ENCODE measurements around the gene VDR. TPM values are rescaled to one million over a fixed set of nuclear protein-coding genes. Genes with fewer than 3 reads are reported as not detected.

The VDR gene
- total and polyA plus RNA-seq, 4 experiments from 2014 or later, result 0.37 to 3.2 (median 1.0) TPM

DNA sequence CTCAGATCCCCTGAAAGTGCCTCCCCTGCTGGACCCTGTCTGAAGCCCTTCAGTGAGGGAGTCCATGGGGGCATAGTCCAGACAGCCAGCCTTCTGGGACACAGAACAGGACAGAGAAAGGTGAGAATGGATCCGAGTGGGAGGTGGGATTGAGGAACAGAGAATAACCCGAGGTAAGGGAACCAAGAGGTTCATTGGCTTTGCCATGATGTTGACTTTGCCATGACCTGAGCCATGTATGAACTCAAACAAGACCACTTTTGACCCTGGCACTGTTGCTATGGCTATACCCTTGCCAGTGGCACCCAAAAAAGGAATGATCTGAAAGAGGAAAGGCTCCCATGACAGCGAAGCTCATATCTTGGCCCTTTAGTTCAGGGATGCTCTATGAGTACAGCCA, 22.6 kb upstream of the VDR start:
- no peak overlapping the region for H3K4me3 ChIP-seq (ENCODE audit: low read length in 2 of 2)
- no peaks in the 10 kb centered on the region for H3K9me3 Mint-ChIP-seq
- H3K27ac ChIP-seq (ENCODE audit: low read depth, low read length), result no peak overlapping the region
- H3K27me3 Mint-ChIP-seq, result peaks cover 4 to 18% of the 10 kb centered on the region in 2 donors
- H3K36me3 Mint-ChIP-seq, result no peaks in the 10 kb centered on the region
- H3K9me3 ChIP-seq (ENCODE audit: control insufficient read depth in 1 of 2, low read length in 2 of 2), result no peaks in the 10 kb centered on the region
- no peak overlapping the region for H3K4me3 Mint-ChIP-seq
- ChIA-PET CTCF (ENCODE audit: partially characterized antibody) (interaction anchor here (0.7 kb wide), 1 partner anchor 23 kb away, joined by 4 read pairs; no protein-coding TSS in a partner anchor), POLR2A (ENCODE audit: partially characterized antibody) (no interaction called here)
- intact Hi-C loops (cut with micrococcal nuclease), result no loop called here
- no peaks in the 10 kb centered on the region for H3K4me1 ChIP-seq (ENCODE audit: insufficient read depth, low read length)
- H3K4me1 Mint-ChIP-seq, result peaks cover 0 to 1% (median 0%) of the 10 kb centered on the region in 4 donors
- no peak for DNase-seq
- no peak overlapping the region for H3K27ac Mint-ChIP-seq
- no peaks in the 10 kb centered on the region for H3K27me3 ChIP-seq (ENCODE audit: insufficient read depth, low read length)
- H3K36me3 ChIP-seq (ENCODE audit: insufficient read depth, low read length), result no peaks in the 10 kb centered on the region

DNA sequence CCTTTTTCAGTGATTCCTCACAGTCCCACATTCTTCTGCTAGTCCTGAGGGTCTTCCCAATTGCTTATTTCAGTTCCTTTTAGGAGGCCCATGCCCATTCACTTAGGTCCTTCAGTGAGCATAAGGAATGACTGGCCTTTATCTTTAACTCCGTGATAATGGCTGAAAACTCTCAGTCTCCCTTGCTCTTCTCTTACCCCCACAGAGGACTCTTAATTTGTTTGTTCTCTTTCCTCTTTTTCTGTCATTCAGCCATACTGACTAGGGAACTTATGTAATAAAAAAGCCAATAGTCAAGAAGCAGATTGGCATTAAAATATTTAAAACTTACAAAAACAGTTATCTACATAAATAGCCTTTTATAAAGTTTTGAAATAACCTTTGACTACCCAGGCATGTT, 17.1 kb upstream of the VDR start:
- Mint-ChIP-seq H3K27ac (no peak overlapping the region), H3K4me1 (no peaks in the 10 kb centered on the region), H3K9me3 (peaks cover 0 to 2% (median 0%) of the 10 kb centered on the region in 8 donors), H3K27me3 (peaks cover 7 to 13% of the 10 kb centered on the region in 2 donors), H3K4me3 (no peak overlapping the region), H3K36me3 (no peaks in the 10 kb centered on the region)
- no peaks in the 10 kb centered on the region for H3K36me3 ChIP-seq (ENCODE audit: insufficient read depth, low read length)
- no peaks in the 10 kb centered on the region for H3K9me3 ChIP-seq (ENCODE audit: control insufficient read depth in 1 of 2, low read length in 2 of 2)
- no peak overlapping the region for H3K27ac ChIP-seq (ENCODE audit: low read depth, low read length)
- intact Hi-C loops (cut with micrococcal nuclease), result no loop called here
- no peak for DNase-seq
- H3K4me1 ChIP-seq (ENCODE audit: insufficient read depth, low read length), result no peaks in the 10 kb centered on the region
- POLR2A ChIA-PET (ENCODE audit: partially characterized antibody), result no interaction called here
- CTCF ChIA-PET (ENCODE audit: partially characterized antibody), result interaction anchor here (1.6 kb wide), 1 partner anchor 41 kb away, joined by 5 read pairs; the partner anchor contains the start of gene TMEM106C
- no peaks in the 10 kb centered on the region for H3K27me3 ChIP-seq (ENCODE audit: insufficient read depth, low read length)
- no peak overlapping the region for H3K4me3 ChIP-seq (ENCODE audit: low read length in 2 of 2)

DNA sequence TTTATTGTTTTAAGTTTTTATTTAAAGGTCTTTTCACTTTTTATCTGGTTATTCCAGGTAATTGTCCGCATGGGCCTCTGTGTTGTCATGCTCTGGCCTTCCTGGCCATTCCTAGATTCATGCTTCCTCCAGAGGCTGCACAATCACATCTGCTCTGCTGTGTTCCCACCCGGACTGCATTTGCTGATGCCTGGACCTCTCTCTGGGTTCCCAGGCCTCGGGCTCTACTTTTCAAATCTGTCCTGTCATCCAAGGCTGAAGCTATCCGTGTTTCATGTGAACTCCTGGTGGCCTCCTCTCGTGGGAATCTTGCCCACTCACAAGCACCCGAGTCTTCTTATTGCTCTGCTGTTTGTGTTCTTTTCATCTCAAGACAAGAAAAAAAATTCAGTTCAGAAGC, 16.1 kb upstream of the VDR start:
- Histone ChIP-seq H3K4me1 (ENCODE audit: insufficient read depth, low read length) (no peaks in the 10 kb centered on the region), H3K27me3 (ENCODE audit: insufficient read depth, low read length) (no peaks in the 10 kb centered on the region), H3K36me3 (ENCODE audit: insufficient read depth, low read length) (no peaks in the 10 kb centered on the region), H3K4me3 (ENCODE audit: low read length in 2 of 2) (no peak overlapping the region), H3K9me3 (ENCODE audit: control insufficient read depth in 1 of 2, low read length in 2 of 2) (no peaks in the 10 kb centered on the region), H3K27ac (ENCODE audit: low read depth, low read length) (no peak overlapping the region)
- Mint-ChIP-seq H3K27me3 (peaks cover 8 to 16% of the 10 kb centered on the region in 2 donors), H3K4me1 (no peaks in the 10 kb centered on the region), H3K36me3 (no peaks in the 10 kb centered on the region), H3K27ac (no peak overlapping the region), H3K9me3 (peaks cover 0 to 2% (median 0%) of the 10 kb centered on the region in 8 donors), H3K4me3 (no peak overlapping the region)
- DNase-seq, result no peak
- POLR2A ChIA-PET (ENCODE audit: partially characterized antibody), result no interaction called here
- CTCF ChIA-PET (ENCODE audit: partially characterized antibody), result interaction anchor here (1.6 kb wide), 1 partner anchor 42 kb away, joined by 5 read pairs; the partner anchor contains the start of gene TMEM106C
- intact Hi-C loops (cut with micrococcal nuclease), result no loop called here

DNA sequence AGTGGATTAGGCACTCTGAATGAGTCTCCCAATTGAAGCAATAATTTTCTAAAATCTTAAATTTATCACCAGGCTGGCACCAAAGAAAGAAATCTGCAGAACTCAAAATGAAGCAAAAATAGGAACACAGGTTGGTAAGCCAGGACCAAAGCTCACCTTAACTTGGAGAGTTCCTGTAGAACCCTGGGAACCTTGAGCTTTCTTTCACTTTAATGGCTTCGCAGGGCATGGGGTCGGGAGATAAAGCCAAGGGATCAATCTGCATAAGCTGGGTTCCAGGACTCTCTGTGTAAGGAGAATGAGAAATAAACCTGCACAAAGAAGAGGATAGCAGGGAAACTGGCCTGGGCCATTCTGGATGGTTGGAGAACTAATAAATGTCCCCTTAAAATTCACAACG, 8.3 kb upstream of the VDR start:
- DNase-seq, result no peak
- Histone ChIP-seq H3K4me3 (ENCODE audit: low read length in 2 of 2) (no peak overlapping the region), H3K27me3 (ENCODE audit: insufficient read depth, low read length) (no peaks in the 10 kb centered on the region), H3K4me1 (ENCODE audit: insufficient read depth, low read length) (no peaks in the 10 kb centered on the region), H3K9me3 (ENCODE audit: control insufficient read depth in 1 of 2, low read length in 2 of 2) (no peaks in the 10 kb centered on the region), H3K36me3 (ENCODE audit: insufficient read depth, low read length) (no peaks in the 10 kb centered on the region), H3K27ac (ENCODE audit: low read depth, low read length) (no peak overlapping the region)
- POLR2A ChIA-PET (ENCODE audit: partially characterized antibody), result no interaction called here
- H3K9me3 Mint-ChIP-seq, result peaks cover 0 to 7% (median 0%) of the 10 kb centered on the region in 8 donors
- H3K4me3 Mint-ChIP-seq, result no peak overlapping the region
- H3K27ac Mint-ChIP-seq, result no peak overlapping the region
- intact Hi-C loops (cut with micrococcal nuclease), result no loop called here
- CTCF ChIA-PET (ENCODE audit: partially characterized antibody), result interaction anchor here (2.3 kb wide), 1 partner anchor 8 kb away, joined by 10 read pairs; the partner anchor contains the start of gene VDR
- peaks cover 7 to 11% of the 10 kb centered on the region in 2 donors for H3K27me3 Mint-ChIP-seq
- H3K36me3 Mint-ChIP-seq, result peaks cover 0 to 4% of the 10 kb centered on the region in 2 donors
- no peaks in the 10 kb centered on the region for H3K4me1 Mint-ChIP-seq

DNA sequence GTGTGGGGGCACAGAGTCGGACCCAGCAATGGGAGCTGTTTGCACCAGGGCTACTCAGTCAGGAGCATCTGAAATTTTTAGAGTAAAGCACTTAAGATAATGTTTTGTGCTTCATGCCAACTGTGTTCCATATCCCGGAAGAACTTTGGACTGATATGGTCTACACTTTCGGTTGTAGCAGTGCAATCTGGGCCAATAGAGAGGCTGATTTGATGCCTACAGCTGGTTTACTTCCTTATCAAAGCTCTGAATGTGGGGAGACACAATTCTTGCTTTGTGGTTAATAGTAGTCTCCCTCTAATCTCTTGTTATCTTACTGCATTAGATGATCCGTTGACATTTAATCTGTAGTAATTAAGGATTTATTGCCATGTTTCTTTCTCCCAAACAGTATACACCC, 7.8 kb upstream of the VDR start:
- no peak overlapping the region for H3K27ac ChIP-seq (ENCODE audit: low read depth, low read length)
- no peak overlapping the region for H3K4me3 Mint-ChIP-seq
- ChIA-PET POLR2A (ENCODE audit: partially characterized antibody) (no interaction called here), CTCF (ENCODE audit: partially characterized antibody) (no interaction called here)
- intact Hi-C loops (cut with micrococcal nuclease), result no loop called here
- peaks cover 0 to 4% of the 10 kb centered on the region in 2 donors for H3K36me3 Mint-ChIP-seq
- H3K27ac Mint-ChIP-seq, result peak overlapping the region in 1 of 7 donors; percentile 53
- H3K4me1 Mint-ChIP-seq, result no peaks in the 10 kb centered on the region
- H3K4me3 ChIP-seq (ENCODE audit: low read length in 2 of 2), result no peak overlapping the region
- peaks cover 0 to 7% (median 0%) of the 10 kb centered on the region in 8 donors for H3K9me3 Mint-ChIP-seq
- H3K27me3 Mint-ChIP-seq, result peaks cover 7 to 11% of the 10 kb centered on the region in 2 donors
- DNase-seq, result no peak
- no peaks in the 10 kb centered on the region for H3K27me3 ChIP-seq (ENCODE audit: insufficient read depth, low read length)
- no peaks in the 10 kb centered on the region for H3K4me1 ChIP-seq (ENCODE audit: insufficient read depth, low read length)
- H3K36me3 ChIP-seq (ENCODE audit: insufficient read depth, low read length), result no peaks in the 10 kb centered on the region
- H3K9me3 ChIP-seq (ENCODE audit: control insufficient read depth in 1 of 2, low read length in 2 of 2), result no peaks in the 10 kb centered on the region

DNA sequence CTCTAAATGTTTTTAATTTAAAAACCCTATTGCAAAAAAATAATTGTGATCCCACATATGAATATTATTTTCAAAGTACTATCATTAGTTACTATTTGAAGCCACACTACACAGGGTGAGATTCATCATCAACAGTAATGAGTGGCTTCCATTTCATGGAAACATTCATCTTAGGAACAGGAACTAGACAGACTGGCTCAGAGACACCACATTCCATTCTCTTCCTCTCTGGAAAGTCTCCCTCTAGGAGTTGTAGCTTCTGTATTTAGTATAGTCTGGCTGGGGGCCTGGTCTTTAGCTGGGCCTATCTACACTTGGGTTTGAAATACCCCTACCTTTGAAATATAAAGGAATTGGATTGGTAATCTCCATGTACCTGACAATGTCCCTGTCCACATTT, 6.2 kb upstream of the VDR start:
- no peak overlapping the region for H3K4me3 ChIP-seq (ENCODE audit: low read length in 2 of 2)
- no peaks in the 10 kb centered on the region for H3K4me1 ChIP-seq (ENCODE audit: insufficient read depth, low read length)
- ChIA-PET CTCF (ENCODE audit: partially characterized antibody) (interaction anchor here (0.5 kb wide), 1 partner anchor 48 kb away, joined by 5 read pairs; no protein-coding TSS in a partner anchor), POLR2A (ENCODE audit: partially characterized antibody) (no interaction called here)
- DNase-seq, result no peak
- H3K27me3 ChIP-seq (ENCODE audit: insufficient read depth, low read length), result no peaks in the 10 kb centered on the region
- intact Hi-C loops (cut with micrococcal nuclease), result no loop called here
- no peaks in the 10 kb centered on the region for H3K9me3 ChIP-seq (ENCODE audit: control insufficient read depth in 1 of 2, low read length in 2 of 2)
- H3K27ac ChIP-seq (ENCODE audit: low read depth, low read length), result no peak overlapping the region
- peaks cover 0 to 7% (median under 1%) of the 10 kb centered on the region in 4 donors for H3K4me1 Mint-ChIP-seq
- H3K36me3 Mint-ChIP-seq, result peaks cover 0 to 4% of the 10 kb centered on the region in 2 donors
- no peaks in the 10 kb centered on the region for H3K36me3 ChIP-seq (ENCODE audit: insufficient read depth, low read length)
- no peak overlapping the region for H3K4me3 Mint-ChIP-seq
- peaks cover 0 to 5% (median 0%) of the 10 kb centered on the region in 8 donors for H3K9me3 Mint-ChIP-seq
- no peak overlapping the region for H3K27ac Mint-ChIP-seq
- peaks cover 4 to 6% of the 10 kb centered on the region in 2 donors for H3K27me3 Mint-ChIP-seq

DNA sequence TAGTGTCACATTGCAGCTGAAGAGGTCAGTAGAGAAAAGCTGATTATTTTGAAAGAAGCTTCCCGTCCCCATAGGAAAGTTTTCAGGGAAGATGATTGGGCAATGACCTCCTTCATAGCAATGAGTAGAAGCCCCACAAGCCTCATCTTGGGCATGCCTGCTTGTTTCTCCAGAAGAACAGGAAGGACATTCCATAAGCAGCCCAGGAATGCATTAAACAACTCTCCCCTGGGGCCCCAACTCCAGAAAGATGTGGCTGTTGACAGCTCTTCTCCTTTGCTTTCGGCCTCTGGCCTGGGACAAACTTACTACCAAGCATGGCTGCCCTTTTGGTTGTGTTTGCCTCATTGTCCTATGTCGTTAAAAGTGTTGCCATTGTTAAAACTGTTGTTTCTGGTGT, 5.7 kb upstream of the VDR start:
- no peak for DNase-seq
- H3K4me3 Mint-ChIP-seq, result no peak overlapping the region
- Histone ChIP-seq H3K27ac (ENCODE audit: low read depth, low read length) (no peak overlapping the region), H3K4me1 (ENCODE audit: insufficient read depth, low read length) (peaks cover 2% of the 10 kb centered on the region), H3K36me3 (ENCODE audit: insufficient read depth, low read length) (no peaks in the 10 kb centered on the region), H3K4me3 (ENCODE audit: low read length in 2 of 2) (no peak overlapping the region), H3K27me3 (ENCODE audit: insufficient read depth, low read length) (no peaks in the 10 kb centered on the region), H3K9me3 (ENCODE audit: control insufficient read depth in 1 of 2, low read length in 2 of 2) (no peaks in the 10 kb centered on the region)
- H3K36me3 Mint-ChIP-seq, result peaks cover 0 to 4% of the 10 kb centered on the region in 2 donors
- H3K4me1 Mint-ChIP-seq, result peaks cover 0 to 12% (median 3%) of the 10 kb centered on the region in 4 donors
- peaks cover 0 to 5% (median 0%) of the 10 kb centered on the region in 8 donors for H3K9me3 Mint-ChIP-seq
- intact Hi-C loops (cut with micrococcal nuclease), result no loop called here
- ChIA-PET CTCF (ENCODE audit: partially characterized antibody) (interaction anchor here (0.5 kb wide), 1 partner anchor 49 kb away, joined by 5 read pairs; no protein-coding TSS in a partner anchor), POLR2A (ENCODE audit: partially characterized antibody) (no interaction called here)
- H3K27ac Mint-ChIP-seq, result no peak overlapping the region
- H3K27me3 Mint-ChIP-seq, result peaks cover 4 to 6% of the 10 kb centered on the region in 2 donors

Data from CD4-positive, alpha-beta memory T cell (primary cell).